Stimulated activated CD4-positive, alpha-beta T cell treated with anti-CD3 and anti-CD28 coated beads, Interleukin-15, amount 100 ng/mL, for 24 hours (primary cell): ENCODE data around the gene FRMPD1.

Experiments
- DNase-seq: peaks from one replicate; pipeline ENCODE4 v3.0.0-alpha.2; 2020

The FRMPD1 gene

DNA sequence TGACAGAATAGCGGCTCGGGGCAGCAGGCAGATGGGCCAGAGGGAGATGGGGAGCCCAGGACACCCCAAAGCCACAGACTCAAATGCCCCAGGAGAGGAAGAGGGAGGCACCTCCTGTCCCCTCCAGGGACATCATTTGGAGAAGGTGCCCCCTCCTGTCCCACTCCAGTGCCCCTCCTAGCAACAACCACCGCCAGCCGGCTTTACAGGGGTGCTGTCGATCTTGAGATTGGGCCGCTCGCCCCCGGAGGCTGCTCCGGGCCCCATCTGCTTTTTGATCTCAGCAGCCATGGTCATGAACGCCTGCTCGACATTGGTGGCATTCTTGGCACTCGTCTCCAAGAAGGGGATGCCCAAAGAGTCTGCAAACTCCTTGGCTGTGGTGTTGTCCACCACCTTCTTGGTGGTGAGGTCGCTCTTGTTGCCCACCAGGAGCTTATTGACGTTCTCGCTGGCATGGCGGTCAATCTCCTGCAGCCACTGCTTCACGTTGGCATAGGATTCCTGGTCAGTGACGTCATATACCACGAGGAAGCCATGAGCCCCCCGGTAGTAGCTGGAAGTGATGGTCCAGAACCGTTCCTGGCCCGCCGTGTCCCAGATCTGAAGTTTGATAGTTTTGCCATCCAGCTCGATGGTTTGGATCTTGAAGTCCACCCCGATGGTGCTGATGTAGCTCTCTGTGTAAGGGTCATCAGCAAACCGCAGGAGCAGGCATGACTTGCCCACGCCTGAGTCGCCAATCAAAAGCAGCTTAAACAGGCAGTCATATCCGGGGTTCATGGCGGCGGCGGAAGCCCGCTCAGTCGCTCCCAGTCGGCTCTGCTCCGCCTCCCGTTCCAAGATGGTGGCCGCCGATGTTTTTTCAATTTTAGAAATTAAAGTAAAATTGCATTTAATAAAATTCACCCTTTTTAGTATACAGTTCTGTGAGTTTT, 14.0 kb upstream of the FRMPD1 start:
- no peak for DNase-seq

DNA sequence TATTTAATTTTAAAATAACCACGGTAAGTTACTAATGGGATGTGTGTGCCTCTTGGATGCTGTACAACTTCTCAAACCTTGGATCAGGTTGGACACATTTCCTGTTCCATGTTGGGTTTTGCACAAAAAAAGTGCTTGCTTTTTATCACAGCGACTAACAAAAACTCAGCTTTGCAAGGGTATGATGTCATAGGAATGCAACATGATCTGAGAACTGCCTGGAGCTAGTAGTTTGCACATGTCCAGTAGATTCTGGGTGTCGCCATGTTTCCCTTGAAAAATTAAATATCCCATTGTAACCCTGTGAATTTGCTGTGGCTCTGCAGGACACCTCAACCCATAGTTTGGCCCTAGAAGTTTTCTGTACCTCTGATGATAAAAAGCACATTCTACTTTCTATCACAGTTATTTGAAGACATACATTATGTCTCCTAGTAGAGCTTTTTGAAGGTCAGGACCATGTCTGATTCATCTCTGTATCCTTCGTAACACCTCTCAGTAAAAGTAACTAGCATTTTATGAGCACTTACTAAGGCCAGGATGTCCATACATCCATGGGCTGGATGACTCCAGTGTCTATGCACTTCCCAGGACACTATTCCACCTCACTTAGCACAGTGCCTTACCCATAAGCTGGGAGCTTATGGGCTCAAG, 11.5 kb upstream of the FRMPD1 start:
- no peak for DNase-seq

GRCh38 chr9:37639841-37640240, 10.9 kb upstream of the FRMPD1 start:
- no peak for DNase-seq

DNA sequence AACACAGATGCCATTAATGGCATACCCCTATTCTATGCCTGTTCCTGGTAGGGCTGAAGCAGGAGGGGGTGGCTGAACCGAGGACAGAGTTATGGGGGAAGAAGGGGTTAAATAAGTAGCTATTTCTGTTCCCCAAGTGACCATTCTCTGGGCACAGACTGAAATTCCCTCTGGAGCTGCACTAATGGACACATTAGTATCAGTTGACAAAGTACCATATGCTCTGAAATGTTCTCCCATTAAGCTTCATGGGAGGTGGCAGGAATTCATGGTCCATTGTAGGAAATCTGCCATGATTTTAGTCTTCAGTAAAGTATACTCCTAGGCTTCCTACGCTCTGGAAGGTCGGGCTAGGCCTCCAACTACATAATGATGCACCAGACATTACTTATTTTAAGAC, 10.5 kb upstream of the FRMPD1 start:
- no peak for DNase-seq

DNA sequence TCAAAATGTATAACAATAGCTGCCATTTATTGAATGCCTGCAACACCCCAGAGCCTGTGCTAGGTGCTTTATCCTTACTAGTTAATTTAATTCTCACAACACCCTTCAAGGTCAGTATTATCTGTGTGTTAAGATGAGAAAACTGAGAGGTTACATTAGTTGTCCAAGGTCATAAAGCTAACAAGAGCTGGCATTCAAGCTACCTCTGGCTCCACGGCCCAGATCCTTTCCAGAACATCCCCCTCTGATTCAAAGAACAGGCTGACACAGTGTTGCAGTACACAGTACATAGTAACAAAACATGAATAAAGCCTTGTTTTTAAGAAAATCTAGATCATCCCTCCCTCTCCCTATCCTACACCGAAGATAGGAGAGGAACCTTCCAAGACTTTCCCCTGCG, 9.4 kb upstream of the FRMPD1 start:
- no peak for DNase-seq

- DNase-seq, result no peak
Observed at GRCh38 chr9:37643214-37643613, 7.5 kb upstream of the FRMPD1 start.

DNA sequence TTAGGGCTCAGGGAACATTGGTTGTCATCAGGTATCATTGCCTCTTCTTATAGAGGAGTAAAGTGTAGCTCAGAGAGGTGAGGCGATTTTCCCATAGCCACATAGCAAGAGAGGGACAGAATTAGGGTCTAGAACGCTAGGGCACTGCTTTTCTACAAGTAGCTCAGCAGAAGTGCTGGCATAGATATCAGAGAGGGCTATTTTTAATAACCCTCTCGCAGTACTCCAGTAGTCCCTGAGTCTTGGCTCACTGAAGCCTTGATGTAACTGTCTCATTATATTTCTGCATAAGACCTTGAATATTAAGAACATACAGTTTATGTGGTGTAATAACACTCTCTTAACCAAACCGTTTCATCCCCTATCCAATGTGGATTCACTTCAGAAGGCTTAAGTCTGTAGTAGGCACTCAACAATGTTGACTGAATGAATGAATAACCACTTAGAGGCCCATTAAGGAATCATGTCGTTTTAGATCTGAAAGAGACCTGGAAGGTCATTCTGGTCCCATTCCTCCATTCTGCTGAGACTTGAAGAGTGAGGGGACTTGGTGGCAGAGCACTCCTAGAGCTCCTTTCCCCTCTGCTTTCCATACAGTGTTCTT, 4.7 kb upstream of the FRMPD1 start:
- DNase-seq, result no peak

DNA sequence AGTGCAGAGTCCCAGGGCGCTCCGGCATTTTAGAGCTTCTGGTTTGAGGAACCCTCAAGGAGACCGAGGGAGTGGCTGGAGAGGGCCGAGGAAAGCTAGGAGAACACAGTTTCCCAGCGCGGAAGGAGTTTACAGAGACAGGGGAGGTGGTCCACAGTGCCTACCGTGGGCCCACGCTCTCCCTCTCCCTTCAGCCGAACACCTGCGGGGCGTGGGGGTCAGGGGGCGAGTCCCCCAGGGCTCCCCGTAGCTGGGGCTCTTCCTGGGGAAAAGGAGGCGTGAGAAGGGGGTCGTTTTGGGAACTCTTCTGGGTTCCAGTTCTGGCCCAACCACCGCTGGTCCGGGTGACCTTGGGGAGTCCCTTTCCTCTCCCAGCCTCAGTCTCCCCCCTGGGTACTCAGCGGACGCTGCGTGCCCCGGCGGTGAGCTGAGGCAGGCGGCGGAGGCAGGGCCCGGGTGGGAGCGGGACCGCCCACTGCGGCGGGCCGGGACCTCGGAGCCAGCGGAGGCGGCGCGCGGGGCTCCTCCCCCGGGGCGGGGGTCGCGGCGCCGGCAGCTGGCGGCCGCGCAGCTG, 368 bp upstream of the FRMPD1 start:
- DNase-seq, result no peak

DNA sequence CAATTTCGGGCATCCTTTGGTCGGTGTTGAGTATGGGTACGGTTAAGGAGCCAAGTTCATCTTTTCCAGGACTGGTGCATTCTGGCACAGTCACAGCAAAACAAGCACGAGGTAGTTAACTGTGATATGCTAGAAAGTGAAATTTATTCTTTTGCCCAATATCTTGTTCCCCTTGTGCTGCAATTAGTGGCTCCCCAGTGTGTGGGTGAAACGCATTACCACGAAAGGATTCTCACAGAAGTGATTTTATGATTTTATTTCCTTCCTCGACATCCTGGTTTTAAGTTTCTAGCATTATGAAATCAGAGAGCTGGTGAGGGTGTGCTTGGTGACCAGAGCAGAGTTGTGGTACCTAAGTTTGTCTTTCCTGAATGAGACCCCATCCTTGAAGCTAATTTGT, 1.5 kb downstream of the FRMPD1 start:
- no peak for DNase-seq

DNA sequence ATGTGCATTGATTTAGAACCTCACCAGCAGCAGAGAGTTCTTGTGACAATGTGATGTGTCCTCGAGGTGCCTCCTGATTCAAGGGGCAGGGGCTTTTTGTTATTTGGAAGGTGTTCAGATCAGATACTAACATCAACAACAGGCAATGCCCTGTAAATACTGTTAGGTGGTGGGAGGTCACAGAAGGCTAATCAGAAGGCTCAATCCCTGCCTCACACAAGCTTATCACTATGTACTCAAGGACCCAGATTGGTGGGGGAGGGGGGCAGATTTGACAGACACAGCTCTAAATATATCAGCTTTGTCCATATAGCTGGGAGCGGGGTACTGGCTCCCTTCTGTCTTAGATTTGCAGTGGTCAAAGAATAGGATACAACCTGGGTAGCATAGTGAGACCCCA, 2.6 kb downstream of the FRMPD1 start:
- no peak for DNase-seq

DNA sequence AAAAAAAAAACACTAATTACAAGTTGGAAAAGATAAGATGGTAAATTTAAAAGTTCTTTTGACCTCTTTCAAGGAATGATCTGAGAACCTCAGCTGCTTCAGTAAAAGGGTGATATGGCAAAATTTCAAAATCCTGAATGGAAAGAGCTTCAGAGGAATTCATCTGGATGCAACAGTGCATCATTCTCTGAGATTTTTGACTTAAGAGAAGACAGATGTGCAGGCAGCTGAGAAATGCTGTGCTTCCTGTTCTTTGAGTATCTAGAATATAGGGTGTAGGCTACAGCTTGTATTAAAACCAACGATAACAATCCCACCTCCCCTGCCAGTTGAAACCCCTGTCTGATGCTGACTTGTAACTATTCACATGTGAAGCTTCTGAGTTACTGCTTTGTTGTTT, 6.2 kb downstream of the FRMPD1 start:
- DNase-seq, result no peak

- DNase-seq, result no peak
Observed at GRCh38 chr9:37660691-37661090, 9.9 kb downstream of the FRMPD1 start.

GRCh38 chr9:37663926-37664325, 13.2 kb downstream of the FRMPD1 start:
- DNase-seq, result no peak

- DNase-seq, result no peak
Observed at GRCh38 chr9:37667706-37668105, 17.0 kb downstream of the FRMPD1 start.

DNA sequence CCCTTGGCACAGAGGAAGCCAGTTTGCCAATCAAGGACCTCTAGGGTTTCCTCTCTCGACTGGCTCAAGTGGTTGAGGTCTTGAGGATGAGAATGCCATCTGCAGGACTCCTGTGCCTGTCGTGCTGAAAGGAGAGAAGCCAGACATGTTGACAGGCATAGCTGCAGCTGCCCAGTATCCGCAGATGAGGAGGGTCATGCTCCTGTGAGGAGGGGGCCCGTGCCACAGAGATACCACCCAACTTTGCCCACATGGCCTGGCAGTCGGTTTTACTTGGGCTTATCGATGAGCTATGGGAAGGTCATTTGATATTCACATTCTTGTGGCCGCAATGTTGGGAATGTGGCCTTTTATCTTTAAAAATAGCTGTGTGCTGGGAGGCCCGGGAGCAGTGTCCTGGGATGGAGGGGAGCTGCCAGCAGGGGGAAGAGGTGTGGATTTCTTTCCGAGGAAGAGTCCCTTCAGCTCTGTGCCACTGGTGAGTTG, 17.4 kb downstream of the FRMPD1 start:
- DNase-seq, result no peak

GRCh38 chr9:37669232-37669631, 18.5 kb downstream of the FRMPD1 start:
- DNase-seq, result no peak

DNA sequence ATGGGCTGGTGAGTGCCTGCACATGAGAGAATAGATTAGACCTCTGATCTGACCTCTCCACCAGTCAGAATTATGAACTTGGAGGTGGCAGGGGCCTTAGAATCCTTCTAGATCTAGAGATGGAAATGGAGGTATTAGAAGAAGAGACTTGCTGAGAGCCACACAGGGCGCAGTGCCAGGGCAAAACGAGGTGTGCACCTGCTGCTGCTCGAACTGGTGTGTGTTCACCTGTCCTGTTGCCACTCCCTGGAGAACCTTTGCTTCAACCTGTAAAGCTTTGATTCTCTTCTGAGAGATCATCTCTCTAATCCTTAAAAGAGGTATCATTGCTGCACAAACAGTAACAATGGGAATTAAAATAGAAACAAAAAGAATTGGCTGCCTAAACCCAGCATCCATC, 24.9 kb downstream of the FRMPD1 start:
- DNase-seq, result no peak

DNA sequence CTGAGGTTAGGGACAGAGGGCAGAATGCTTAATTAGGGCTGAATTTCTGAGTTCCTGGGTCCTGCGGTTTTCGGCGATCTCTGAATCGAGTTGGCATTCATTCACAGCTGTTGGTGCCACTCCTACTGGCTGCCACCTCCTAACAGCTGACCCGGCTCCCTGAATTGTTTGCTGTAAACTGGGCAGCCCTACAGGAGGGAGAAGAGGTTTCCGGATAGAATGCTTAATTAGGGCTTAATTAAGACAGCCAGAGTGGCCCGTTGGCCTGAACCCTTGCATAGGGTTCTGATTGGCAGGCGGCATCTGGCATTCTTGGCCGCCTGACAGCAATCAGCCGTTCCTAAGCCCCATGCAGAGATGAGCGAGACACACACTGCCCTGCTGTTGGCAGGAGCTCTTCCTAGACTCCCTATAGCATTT, 25.7 kb downstream of the FRMPD1 start:
- DNase-seq, result no peak

DNA sequence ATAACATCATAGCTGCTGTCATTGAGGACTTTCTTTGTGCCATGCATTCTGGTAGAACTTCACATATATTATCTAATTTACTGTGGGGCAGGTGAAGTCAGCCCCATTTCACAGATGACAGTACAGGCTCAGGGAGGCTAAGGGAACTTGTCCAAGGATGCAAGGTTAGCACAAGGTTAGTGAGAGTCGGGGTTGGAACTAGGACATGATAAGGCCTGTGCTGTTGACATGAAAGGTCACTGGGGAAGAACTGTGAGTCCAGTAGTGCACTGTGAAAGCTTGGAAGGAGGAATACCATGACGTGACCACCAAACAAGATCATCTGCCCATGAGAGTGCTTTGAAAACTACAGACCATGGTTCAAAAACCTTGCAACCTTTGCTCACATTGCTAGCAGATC, 26.7 kb downstream of the FRMPD1 start:
- DNase-seq, result no peak

- DNase-seq, result no peak
Observed at GRCh38 chr9:37678789-37679273, 28.1 kb downstream of the FRMPD1 start.

DNA sequence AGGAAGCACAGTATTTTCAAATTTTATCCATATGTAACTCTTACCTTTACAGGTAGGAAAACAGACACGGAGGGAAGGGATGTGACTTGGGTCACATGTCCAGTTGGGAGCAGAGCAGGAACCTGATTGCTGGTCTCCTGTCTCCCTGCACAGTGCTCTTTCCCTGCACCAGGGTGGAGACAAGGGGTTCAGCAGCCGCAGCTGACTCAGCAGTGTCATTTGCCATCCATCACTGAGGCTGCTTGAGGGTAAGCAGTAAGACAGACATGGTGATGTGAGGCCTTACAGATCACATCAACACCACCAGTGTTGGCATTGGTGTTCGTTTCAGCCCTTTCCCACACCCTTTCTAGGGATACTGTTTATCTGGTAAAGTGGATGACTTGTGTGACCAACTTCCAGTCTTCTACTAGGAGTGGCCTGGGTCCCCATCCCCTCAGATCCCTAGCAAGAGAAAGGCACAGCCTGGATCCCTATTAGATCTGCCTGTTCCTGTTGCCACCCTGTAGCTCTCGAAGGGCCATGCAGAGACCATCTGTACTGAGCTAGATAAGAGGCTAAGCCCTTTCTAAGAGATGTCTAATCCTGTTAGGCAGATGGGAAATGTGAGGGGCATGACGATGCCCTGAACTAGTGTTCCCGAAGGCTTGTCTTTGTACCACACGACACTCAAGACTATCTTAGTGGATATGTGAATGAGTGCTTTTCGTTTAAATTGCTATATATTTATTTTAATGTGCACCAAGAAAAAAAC, 29.1 kb downstream of the FRMPD1 start:
- no peak for DNase-seq

DNA sequence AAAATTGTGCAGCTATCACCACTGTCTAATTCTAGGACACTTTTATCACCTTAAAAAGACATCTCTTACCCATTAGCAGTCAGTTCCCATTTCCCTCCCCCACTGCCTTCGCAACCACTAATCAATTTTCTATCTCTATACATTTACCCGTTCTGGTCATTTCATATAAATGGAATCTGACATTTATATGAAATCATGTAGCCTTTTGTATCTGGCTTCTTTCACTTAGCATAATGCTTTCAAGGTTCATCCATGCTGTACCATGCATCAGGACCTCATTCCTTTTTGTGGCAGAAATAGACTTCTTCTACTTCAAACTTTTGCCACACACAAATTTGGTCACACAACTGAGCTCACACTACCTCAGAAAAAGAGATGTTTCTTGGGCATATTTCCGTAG, 32.2 kb downstream of the FRMPD1 start:
- no peak for DNase-seq
